Measurements from ENCODE around the gene KLHL29. TPM values are rescaled to one million over a fixed set of nuclear protein-coding genes. Genes with fewer than 3 reads are reported as not detected.

The KLHL29 gene
- total and polyA plus RNA-seq, 2 experiments from 2014 or later = 1.5 to 6.5 TPM

DNA sequence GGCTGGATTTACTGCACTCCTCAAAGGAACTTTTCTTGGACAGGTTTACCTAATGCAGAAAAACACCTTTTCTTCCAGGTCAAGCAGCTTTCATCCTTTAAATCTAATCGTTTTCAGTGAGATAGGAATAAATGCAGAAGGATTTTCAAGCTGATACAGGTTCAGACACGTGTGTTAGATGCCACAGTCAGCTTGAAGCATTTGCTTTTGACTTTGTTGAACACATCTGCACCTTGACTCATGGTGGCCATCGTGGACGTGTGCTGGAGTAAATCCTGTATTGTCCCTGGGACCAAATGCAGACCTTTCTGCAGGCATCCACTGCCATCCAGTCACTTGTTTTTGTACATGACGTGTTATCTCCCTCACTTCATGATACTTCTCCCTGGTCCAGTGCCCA, 61.9 kb downstream of the KLHL29 start:
- Histone ChIP-seq H3K79me2 (replicated peaks; ENCODE audit: insufficient read depth) (no peaks in the 10 kb centered on the region; the same call in 1 of the 2 replicates), H3K4me3 (no peak overlapping the region), H2AFZ (no peak overlapping the region), H3K4me1 (ENCODE audit: insufficient read depth) (no peaks in the 10 kb centered on the region), H3K27me3 (ENCODE audit: insufficient read depth) (no peaks in the 10 kb centered on the region), H3K9me2 (ENCODE audit: insufficient read depth) (0 out of 2 replicates have a peak, but pooled peaks cover 3% of the 10 kb centered on the region), H3K4me2 (no peak overlapping the region), H4K20me1 (replicated peaks; ENCODE audit: insufficient read depth) (no peaks in the 10 kb centered on the region), H3K27ac (ENCODE audit: low read depth) (no peak overlapping the region), H3F3A (replicated peaks; ENCODE audit: low read depth) (no peaks in the 10 kb centered on the region), H3K36me3 (ENCODE audit: insufficient read depth) (no peaks in the 10 kb centered on the region)
- ATAC-seq = no peak
- Mint-ChIP-seq H3K27ac (no peak overlapping the region), H3K4me3 (no peak overlapping the region), H3K4me1 (peaks cover 4% of the 10 kb centered on the region; the same call in 1 of the 3 replicates), H3K9me3 (peaks cover 4% of the 10 kb centered on the region), H3K27me3 (ENCODE audit: insufficient read depth, low read depth, poor library complexity) (no peaks in the 10 kb centered on the region), H3K36me3 (ENCODE audit: low read depth) (peaks cover 5% of the 10 kb centered on the region; the same call in 1 of the 3 replicates)
- no peak for TF ChIP-seq CREB1 (CRISPR knock-in tag; IDR thresholded peaks at IDR 0.05; ENCODE audit: low read depth)
- no peak for TF ChIP-seq POLR2AphosphoS5 (IDR thresholded peaks at IDR 0.05; ENCODE audit: low read depth)
- TF ChIP-seq, protein P1, sequence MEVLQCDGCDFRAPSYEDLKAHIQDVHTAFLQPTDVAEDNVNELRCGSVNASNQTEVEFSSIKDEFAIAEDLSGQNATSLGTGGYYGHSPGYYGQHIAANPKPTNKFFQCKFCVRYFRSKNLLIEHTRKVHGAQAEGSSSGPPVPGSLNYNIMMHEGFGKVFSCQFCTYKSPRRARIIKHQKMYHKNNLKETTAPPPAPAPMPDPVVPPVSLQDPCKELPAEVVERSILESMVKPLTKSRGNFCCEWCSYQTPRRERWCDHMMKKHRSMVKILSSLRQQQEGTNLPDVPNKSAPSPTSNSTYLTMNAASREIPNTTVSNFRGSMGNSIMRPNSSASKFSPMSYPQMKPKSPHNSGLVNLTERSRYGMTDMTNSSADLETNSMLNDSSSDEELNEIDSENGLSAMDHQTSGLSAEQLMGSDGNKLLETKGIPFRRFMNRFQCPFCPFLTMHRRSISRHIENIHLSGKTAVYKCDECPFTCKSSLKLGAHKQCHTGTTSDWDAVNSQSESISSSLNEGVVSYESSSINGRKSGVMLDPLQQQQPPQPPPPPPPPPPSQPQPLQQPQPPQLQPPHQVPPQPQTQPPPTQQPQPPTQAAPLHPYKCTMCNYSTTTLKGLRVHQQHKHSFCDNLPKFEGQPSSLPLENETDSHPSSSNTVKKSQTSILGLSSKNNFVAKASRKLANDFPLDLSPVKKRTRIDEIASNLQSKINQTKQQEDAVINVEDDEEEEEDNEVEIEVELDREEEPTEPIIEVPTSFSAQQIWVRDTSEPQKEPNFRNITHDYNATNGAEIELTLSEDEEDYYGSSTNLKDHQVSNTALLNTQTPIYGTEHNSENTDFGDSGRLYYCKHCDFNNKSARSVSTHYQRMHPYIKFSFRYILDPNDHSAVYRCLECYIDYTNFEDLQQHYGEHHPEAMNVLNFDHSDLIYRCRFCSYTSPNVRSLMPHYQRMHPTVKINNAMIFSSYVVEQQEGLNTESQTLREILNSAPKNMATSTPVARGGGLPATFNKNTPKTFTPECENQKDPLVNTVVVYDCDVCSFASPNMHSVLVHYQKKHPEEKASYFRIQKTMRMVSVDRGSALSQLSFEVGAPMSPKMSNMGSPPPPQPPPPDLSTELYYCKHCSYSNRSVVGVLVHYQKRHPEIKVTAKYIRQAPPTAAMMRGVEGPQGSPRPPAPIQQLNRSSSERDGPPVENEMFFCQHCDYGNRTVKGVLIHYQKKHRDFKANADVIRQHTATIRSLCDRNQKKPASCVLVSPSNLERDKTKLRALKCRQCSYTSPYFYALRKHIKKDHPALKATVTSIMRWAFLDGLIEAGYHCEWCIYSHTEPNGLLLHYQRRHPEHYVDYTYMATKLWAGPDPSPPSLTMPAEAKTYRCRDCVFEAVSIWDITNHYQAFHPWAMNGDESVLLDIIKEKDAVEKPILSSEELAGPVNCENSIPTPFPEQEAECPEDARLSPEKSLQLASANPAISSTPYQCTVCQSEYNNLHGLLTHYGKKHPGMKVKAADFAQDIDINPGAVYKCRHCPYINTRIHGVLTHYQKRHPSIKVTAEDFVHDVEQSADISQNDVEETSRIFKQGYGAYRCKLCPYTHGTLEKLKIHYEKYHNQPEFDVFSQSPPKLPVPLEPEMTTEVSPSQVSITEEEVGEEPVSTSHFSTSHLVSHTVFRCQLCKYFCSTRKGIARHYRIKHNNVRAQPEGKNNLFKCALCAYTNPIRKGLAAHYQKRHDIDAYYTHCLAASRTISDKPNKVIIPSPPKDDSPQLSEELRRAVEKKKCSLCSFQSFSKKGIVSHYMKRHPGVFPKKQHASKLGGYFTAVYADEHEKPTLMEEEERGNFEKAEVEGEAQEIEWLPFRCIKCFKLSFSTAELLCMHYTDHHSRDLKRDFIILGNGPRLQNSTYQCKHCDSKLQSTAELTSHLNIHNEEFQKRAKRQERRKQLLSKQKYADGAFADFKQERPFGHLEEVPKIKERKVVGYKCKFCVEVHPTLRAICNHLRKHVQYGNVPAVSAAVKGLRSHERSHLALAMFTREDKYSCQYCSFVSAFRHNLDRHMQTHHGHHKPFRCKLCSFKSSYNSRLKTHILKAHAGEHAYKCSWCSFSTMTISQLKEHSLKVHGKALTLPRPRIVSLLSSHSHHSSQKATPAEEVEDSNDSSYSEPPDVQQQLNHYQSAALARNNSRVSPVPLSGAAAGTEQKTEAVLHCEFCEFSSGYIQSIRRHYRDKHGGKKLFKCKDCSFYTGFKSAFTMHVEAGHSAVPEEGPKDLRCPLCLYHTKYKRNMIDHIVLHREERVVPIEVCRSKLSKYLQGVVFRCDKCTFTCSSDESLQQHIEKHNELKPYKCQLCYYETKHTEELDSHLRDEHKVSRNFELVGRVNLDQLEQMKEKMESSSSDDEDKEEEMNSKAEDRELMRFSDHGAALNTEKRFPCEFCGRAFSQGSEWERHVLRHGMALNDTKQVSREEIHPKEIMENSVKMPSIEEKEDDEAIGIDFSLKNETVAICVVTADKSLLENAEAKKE (CRISPR knock-in tag; IDR thresholded peaks at IDR 0.05) = no peak
- no peak for DNase-seq (ENCODE audit: low spot score)

DNA sequence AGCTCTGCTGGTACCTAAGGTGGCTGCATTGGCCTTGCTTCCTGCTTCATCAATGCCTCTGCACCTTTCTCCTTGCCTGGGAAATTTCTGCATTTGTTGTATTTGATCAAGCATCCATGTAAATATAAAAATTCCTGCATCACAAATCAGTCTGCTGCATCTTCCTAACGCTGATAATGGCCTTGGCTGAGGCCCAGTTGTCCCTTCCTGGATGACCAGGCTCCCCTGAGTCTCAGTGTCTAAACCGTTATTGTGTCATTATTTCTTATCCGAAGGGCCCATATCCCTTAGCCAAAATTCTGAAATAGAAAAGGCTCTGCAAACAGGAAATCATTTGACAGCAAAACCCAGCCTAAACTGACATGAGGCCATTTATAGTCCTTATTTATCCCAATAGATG, 62.4 kb downstream of the KLHL29 start:
- peaks cover 4% of the 10 kb centered on the region; the same call in 1 of the 3 replicates for H3K4me1 Mint-ChIP-seq
- no peaks in the 10 kb centered on the region; the same call in 1 of the 2 replicates for H3K79me2 ChIP-seq (replicated peaks; ENCODE audit: insufficient read depth)
- TF ChIP-seq, protein P2, sequence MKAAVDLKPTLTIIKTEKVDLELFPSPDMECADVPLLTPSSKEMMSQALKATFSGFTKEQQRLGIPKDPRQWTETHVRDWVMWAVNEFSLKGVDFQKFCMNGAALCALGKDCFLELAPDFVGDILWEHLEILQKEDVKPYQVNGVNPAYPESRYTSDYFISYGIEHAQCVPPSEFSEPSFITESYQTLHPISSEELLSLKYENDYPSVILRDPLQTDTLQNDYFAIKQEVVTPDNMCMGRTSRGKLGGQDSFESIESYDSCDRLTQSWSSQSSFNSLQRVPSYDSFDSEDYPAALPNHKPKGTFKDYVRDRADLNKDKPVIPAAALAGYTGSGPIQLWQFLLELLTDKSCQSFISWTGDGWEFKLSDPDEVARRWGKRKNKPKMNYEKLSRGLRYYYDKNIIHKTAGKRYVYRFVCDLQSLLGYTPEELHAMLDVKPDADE (IDR thresholded peaks at IDR 0.05) = no peak
- TF ChIP-seq, protein P1 (CRISPR knock-in tag; IDR thresholded peaks at IDR 0.05) = no peak
- TF ChIP-seq ZNF114 (CRISPR knock-in tag; IDR thresholded peaks at IDR 0.05) = no peak

More for the DNA sequence above, 62.4 kb downstream of the KLHL29 start:
- H3K4me1 ChIP-seq (ENCODE audit: insufficient read depth) = no peaks in the 10 kb centered on the region
- no peak overlapping the region for H2AFZ ChIP-seq
- no peaks in the 10 kb centered on the region for H3K36me3 ChIP-seq (ENCODE audit: insufficient read depth)
- H3K27ac ChIP-seq (ENCODE audit: low read depth) = no peak overlapping the region
- H3K27me3 Mint-ChIP-seq (ENCODE audit: insufficient read depth, low read depth, poor library complexity) = no peaks in the 10 kb centered on the region
- no peaks in the 10 kb centered on the region for H3K9me3 Mint-ChIP-seq
- no peaks in the 10 kb centered on the region for H4K20me1 ChIP-seq (replicated peaks; ENCODE audit: insufficient read depth)
- no peak overlapping the region for H3K27ac Mint-ChIP-seq
- H3K4me3 ChIP-seq = no peak overlapping the region
- no peak overlapping the region for H3K4me2 ChIP-seq
- no peak overlapping the region for H3K4me3 Mint-ChIP-seq
- DNase-seq (ENCODE audit: low spot score) (no peak), ATAC-seq (no peak)
- no peaks in the 10 kb centered on the region for H3K27me3 ChIP-seq (ENCODE audit: insufficient read depth)
- H3K36me3 Mint-ChIP-seq (ENCODE audit: low read depth) = peaks cover 2% of the 10 kb centered on the region; the same call in 1 of the 3 replicates
- H3F3A ChIP-seq (replicated peaks; ENCODE audit: low read depth) = no peaks in the 10 kb centered on the region
- 0 out of 2 replicates have a peak, but pooled peaks cover 3% of the 10 kb centered on the region for H3K9me2 ChIP-seq (ENCODE audit: insufficient read depth)
